SK-N-SH (cell line): ENCODE measurements around the gene RPS8. TPM values are rescaled to one million over a fixed set of nuclear protein-coding genes. Genes with fewer than 3 reads are reported as not detected.

Experiments
- CTCF ChIA-PET: fragments of 300-600, 350-600 bp; formaldehyde crosslinking; extraction: SDS; loops from one replicate; lab custom pipeline; 2021; lab: Yijun Ruan, JAX
- POLR2A ChIA-PET: fragments of 350-600 bp; sonication (Branson Sonifier 250); formaldehyde crosslinking; extraction: SDS; loops from one replicate; lab custom pipeline; 2020; ENCODE audit warnings: antibody characterized with exemption, inconsistent platforms; lab: Yijun Ruan, JAX
- DNase-seq: peaks from one replicate; pipeline ENCODE4 v3.0.0; 2012
- H2AFZ ChIP-seq: fragments of 200-600 bp; sonication (generic); 2 replicates; pipeline ENCODE4 v1.8.1; 2016; ENCODE audit warnings: antibody characterized with exemption, mild to moderate bottlenecking, low read depth
- H3F3A ChIP-seq: fragments of 200-600 bp; sonication (generic); replicated peaks from 2 replicates; pipeline ENCODE3; 2016; ENCODE audit warnings: antibody characterized with exemption, mild to moderate bottlenecking; ENCODE audit not compliant: insufficient read depth
- H3K27ac ChIP-seq, 2 experiments: fragments of 200-500 bp in 1 of 2; fragments of 200-600 bp in 1 of 2; sonication (Bioruptor generic) in 1 of 2; sonication (generic), shearing (Covaris generic) in 1 of 2; 2 replicates each; pipeline versions ENCODE4 v1.5.1 to v1.6.1; 2014 to 2016; ENCODE audit warnings: low read depth in 2 of 2, inconsistent platforms in 1 of 2, low read length in 1 of 2, mild to moderate bottlenecking in 1 of 2, mixed read lengths in 1 of 2
- H3K27me3 ChIP-seq: fragments of 200-600 bp; sonication (generic), shearing (Covaris generic); 2 replicates; pipeline ENCODE4 v1.6.1; 2016; ENCODE audit warnings: mixed run types; ENCODE audit not compliant: insufficient read depth
- H3K36me3 ChIP-seq, 2 experiments: fragments of 200-500 bp in 1 of 2; fragments of 200-600 bp in 1 of 2; sonication (Bioruptor generic) in 1 of 2; sonication (generic) in 1 of 2; replicated peaks in 1 of 2; 2 replicates each; pipeline versions ENCODE3 to v1.5.1; 2014 to 2016; ENCODE audit warnings: low read length in 1 of 2, mild to moderate bottlenecking in 1 of 2; ENCODE audit not compliant: insufficient read depth in 2 of 2, control insufficient read depth in 1 of 2
- H3K4me1 ChIP-seq, 2 experiments: fragments of 200-500 bp in 1 of 2; fragments of 200-600 bp in 1 of 2; sonication (Bioruptor generic) in 1 of 2; sonication (generic), shearing (Covaris generic) in 1 of 2; 2 replicates each; pipeline versions ENCODE4 v1.5.1 to v1.6.1; 2014 to 2016; ENCODE audit warnings: low read depth in 1 of 2, low read length in 1 of 2, mixed run types in 1 of 2; ENCODE audit not compliant: insufficient read depth in 2 of 2, control insufficient read depth in 1 of 2
- H3K4me2 ChIP-seq: fragments of 200-600 bp; sonication (generic), shearing (Covaris generic); 2 replicates; pipeline ENCODE4 v1.6.1; 2017; ENCODE audit warnings: mixed run types
- H3K4me3 ChIP-seq, 2 experiments: fragments of 200-500 bp in 1 of 2; fragments of 200-600 bp in 1 of 2; sonication (Bioruptor generic) in 1 of 2; sonication (generic), shearing (Covaris generic) in 1 of 2; 2 replicates each; pipeline versions ENCODE4 v1.5.1 to v1.8.1; 2014 to 2016; ENCODE audit warnings: low read depth in 2 of 2, inconsistent platforms in 1 of 2, low read length in 1 of 2, mild to moderate bottlenecking in 1 of 2, mixed read lengths in 1 of 2, moderate library complexity in 1 of 2
- H3K79me2 ChIP-seq: fragments of 200-600 bp; sonication (generic); 2 replicates; pipeline ENCODE4 v1.8.1; 2017; ENCODE audit warnings: mild to moderate bottlenecking; ENCODE audit not compliant: insufficient read depth
- H3K9ac ChIP-seq: fragments of 200-600 bp; sonication (generic); 2 replicates; pipeline ENCODE4 v1.6.1; 2017; ENCODE audit warnings: mixed run types
- H3K9me2 ChIP-seq: fragments of 200-600 bp; sonication (generic); 2 replicates; pipeline ENCODE4 v1.6.1; 2017; ENCODE audit warnings: mixed run types
- H3K9me3 ChIP-seq: fragments of 200-600 bp; sonication (generic); 2 replicates; pipeline ENCODE4 v1.6.1; 2017; ENCODE audit warnings: mixed run types, mild to moderate bottlenecking, moderate library complexity
- H4K20me1 ChIP-seq: fragments of 200-600 bp; sonication (generic); 2 replicates; pipeline ENCODE4 v1.6.1; 2017; ENCODE audit warnings: mild to moderate bottlenecking, mixed run types; ENCODE audit not compliant: insufficient read depth
- CTCF ChIP-seq: fragments of 200-600 bp; sonication (generic); IDR thresholded peaks from 2 replicates; pipeline ENCODE4 v1.6.1; 2017; ENCODE audit warnings: antibody characterized with exemption, mild to moderate bottlenecking, moderate library complexity
- EP300 ChIP-seq, 2 experiments: IDR thresholded peaks; 2 replicates each; pipeline versions ENCODE4 v1.4.0 to v1.6.1; 2012; ENCODE audit warnings: borderline replicate concordance in 1 of 2, low read depth in 1 of 2, low read length in 1 of 2
- GATA2 ChIP-seq: sonication (generic); formaldehyde crosslinking; IDR thresholded peaks from 2 replicates; pipeline ENCODE4 v1.5.0; 2020; ENCODE audit warnings: mild to moderate bottlenecking, missing genetic modification reagents
- MAX ChIP-seq: IDR thresholded peaks from 2 replicates; pipeline ENCODE4 v1.4.0; 2012; ENCODE audit warnings: low read depth
- NFIC ChIP-seq: IDR thresholded peaks from 2 replicates; pipeline ENCODE4 v1.4.0; 2012; ENCODE audit warnings: borderline replicate concordance
- PBX3 ChIP-seq: IDR thresholded peaks from 2 replicates; pipeline ENCODE4; 2012
- RAD21 ChIP-seq: IDR thresholded peaks from 2 replicates; pipeline ENCODE4 v1.6.1; 2012; ENCODE audit warnings: mild to moderate bottlenecking, low read length
- RFX5 ChIP-seq: IDR thresholded peaks from 2 replicates; pipeline ENCODE4 v1.6.1; 2012; ENCODE audit warnings: mild to moderate bottlenecking, improper control_type of control experiment, low read length
- SMC3 ChIP-seq: IDR thresholded peaks from 2 replicates; pipeline ENCODE4 v1.6.1; 2012; ENCODE audit warnings: low read depth, low read length, improper control_type of control experiment
- TAF1 ChIP-seq: IDR thresholded peaks from 2 replicates; pipeline ENCODE4 v1.6.1; 2012; ENCODE audit warnings: low read depth, mild to moderate bottlenecking, low read length, moderate library complexity, borderline replicate concordance
- TCF12 ChIP-seq: IDR thresholded peaks from 2 replicates; pipeline ENCODE4 v1.4.0; 2012
- YY1 ChIP-seq: IDR thresholded peaks from 2 replicates; pipeline ENCODE4 v1.4.0; 2012; ENCODE audit warnings: low read depth, mild to moderate bottlenecking
- ZBTB33 ChIP-seq: IDR thresholded peaks from 2 replicates; pipeline ENCODE4 v1.4.0; 2012; ENCODE audit warnings: low read depth, borderline replicate concordance
- WGBS: methylation state at CpG from one replicate; pipeline ENCODE4 v1.1.6; 2017; ENCODE audit warnings: low lambda C conversion rate; 5-methylcytosine and 5-hydroxymethylcytosine counted together
- polyA plus RNA-seq, 3 experiments: library from polyadenylated mRNA; depleted of rRNA; stranded (reverse); fragments of >200 nt; gene quantifications; 2 replicates each; pipeline ENCODE4 v1.2.3, GENCODE V29; 2012

Gene RPS8
- polyA plus RNA-seq, 1 of the 3 experiments (the other 2 are of a cell fraction) = 3,303 TPM

- Histone ChIP-seq H4K20me1 (no peaks in the 10 kb centered on the region), H3K27ac (no peak overlapping the region), H3K4me1 (peaks cover 0 to 8% of the 10 kb centered on the region in 2 experiments; a peak in 1 of 4 replicates), H3K4me2 (no peak overlapping the region), H3K9me3 (no peaks in the 10 kb centered on the region), H3K27me3 (no peaks in the 10 kb centered on the region), H3K4me3 (no peak overlapping the region; a peak in 1 of 4 replicates), H3K79me2 (no peaks in the 10 kb centered on the region), H3F3A (peaks cover 18% of the 10 kb centered on the region), H3K9ac (no peak overlapping the region), H3K36me3 (peaks cover 0 to 5% of the 10 kb centered on the region in 2 experiments), H3K9me2 (no peaks in the 10 kb centered on the region), H2AFZ (no peak overlapping the region)
- CTCF ChIA-PET = interaction anchor here (0.8 to 1.6 kb wide), 10 partner anchors 8 to 146 kb away, joined by 3 to 8 read pairs (median 5); partner anchors contain the start of genes BTBD19, PLK3 and RPS8
- TF ChIP-seq EP300 (IDR thresholded peaks at IDR 0.05; ENCODE audit: borderline replicate concordance in 1 of 2, low read depth in 1 of 2, low read length in 1 of 2) (no peak), GATA2 (CRISPR knock-in tag) (no peak), CTCF (peak; percentile 85), SMC3 (peak; percentile 51), RFX5 (no peak), TCF12 (no peak), RAD21 (peak; percentile 69)
- whole genome bisulfite sequencing = 66% methylated on average over 30 of the region's 49 CpGs
- POLR2A ChIA-PET = interaction anchor here (1.3 kb wide), 1 partner anchor 10 kb away, joined by 6 read pairs; the partner anchor contains the start of gene RPS8
- DNase-seq = peak; percentile 86
Measured at GRCh38 chr1:44786138-44786840, 10.9 kb downstream of the RPS8 start.

GRCh38 chr1:44786841-44787426 is 11.6 kb downstream of the RPS8 start:
- Histone ChIP-seq H3K36me3 (no peaks in the 10 kb centered on the region), H3K4me2 (no peak overlapping the region), H3K27me3 (no peaks in the 10 kb centered on the region), H3K9ac (no peak overlapping the region), H3F3A (peaks cover 12% of the 10 kb centered on the region), H3K27ac (no peak overlapping the region), H3K9me3 (no peaks in the 10 kb centered on the region), H4K20me1 (no peaks in the 10 kb centered on the region)
- CTCF ChIA-PET = interaction anchor here (0.8 to 1.5 kb wide), 7 partner anchors 9 to 146 kb away, joined by 3 to 8 read pairs (median 5); partner anchors contain the start of genes BTBD19, PLK3 and RPS8
- POLR2A ChIA-PET = interaction anchor here (1.3 kb wide), 1 partner anchor 11 kb away, joined by 6 read pairs; the partner anchor contains the start of gene RPS8
- no peak for DNase-seq
- TF ChIP-seq GATA2 (CRISPR knock-in tag) (no peak), EP300 (IDR thresholded peaks at IDR 0.05; ENCODE audit: borderline replicate concordance in 1 of 2, low read depth in 1 of 2, low read length in 1 of 2) (no peak), ZBTB33 (no peak), YY1 (no peak), CTCF (no peak), MAX (no peak), NFIC (no peak), PBX3 (no peak), TAF1 (no peak)
- TF ChIP-seq, all 33 proteins: peak for 0
- 87% methylated on average over 8 of the region's 9 CpGs for WGBS
- Histone ChIP-seq H2AFZ (no peak overlapping the region), H3K9me2 (no peaks in the 10 kb centered on the region), H3K4me3 (no peak overlapping the region), H3K79me2 (no peaks in the 10 kb centered on the region), H3K4me1 (peaks cover 0 to 9% of the 10 kb centered on the region in 2 experiments; a peak in 1 of 4 replicates)
